ENCODE data around the gene NAA20. TPM values are rescaled to one million over a fixed set of nuclear protein-coding genes. Genes with fewer than 3 reads are reported as not detected.
"Not testable (repeated sequence)": the region's sequence is repeated elsewhere in the genome, so short reads cannot be mapped to it uniquely, and the experiment has no call there.

Gene NAA20
- total and polyA plus RNA-seq, 4 donors: 47.8 to 82.2 (median 67.2) TPM

DNA sequence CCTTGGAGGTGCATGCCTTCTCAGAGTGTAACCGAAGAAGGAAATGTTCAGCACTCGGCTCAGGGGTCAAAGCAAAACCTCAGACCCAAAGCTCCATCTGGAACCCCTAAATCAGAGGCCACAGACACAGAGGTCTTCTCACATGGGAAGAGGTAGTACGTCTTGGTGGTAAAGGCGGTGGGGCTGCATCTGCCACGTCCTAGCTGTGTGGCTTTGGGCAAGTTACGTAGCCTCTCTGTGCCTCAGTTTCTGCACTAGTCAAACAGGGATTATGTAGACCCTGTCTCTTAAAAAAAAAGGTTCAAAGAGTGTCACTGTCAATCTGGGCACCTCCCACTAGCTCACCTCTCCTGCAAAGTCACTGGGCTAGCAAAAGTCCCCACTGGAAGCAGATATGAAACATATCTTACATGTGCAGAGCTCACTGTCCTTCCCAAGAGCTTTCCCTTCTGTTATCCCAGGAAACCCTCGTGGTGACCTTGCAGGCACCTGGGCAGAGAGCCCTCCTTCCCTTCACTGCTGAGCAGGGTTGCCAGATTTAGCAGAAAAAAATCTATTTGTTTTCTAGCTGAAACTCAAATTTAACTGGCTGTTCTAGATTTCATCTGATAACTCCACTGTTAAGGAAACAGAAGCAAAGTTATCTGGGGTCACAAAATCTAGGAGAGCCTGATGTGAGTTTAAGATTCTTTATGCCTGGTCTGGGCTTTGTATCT lies 18.0 kb upstream of the NAA20 start:
- peaks cover 46% of the 10 kb centered on the region for H3K36me3 ChIP-seq (ENCODE audit: control insufficient read depth, insufficient read depth, low read length)
- H3K27me3 ChIP-seq (ENCODE audit: control insufficient read depth, insufficient read depth, low read length): no peaks in the 10 kb centered on the region
- H3K4me1 ChIP-seq (ENCODE audit: control insufficient read depth, insufficient read depth, low read length): peaks cover 5% of the 10 kb centered on the region
- no peak overlapping the region for H3K27ac ChIP-seq (ENCODE audit: low read depth, low read length)
- H3K4me3 ChIP-seq (ENCODE audit: low read depth, low read length): no peak overlapping the region
- no peaks in the 10 kb centered on the region for H3K9me3 ChIP-seq (ENCODE audit: control insufficient read depth, insufficient read depth, low read length)
- WGBS (ENCODE audit: insufficient coverage): 94% methylated on average over 7 of the region's 7 CpGs
- no peak for DNase-seq (ENCODE audit: low read depth in 4 of 6, low spot score in 6 of 6)

DNA sequence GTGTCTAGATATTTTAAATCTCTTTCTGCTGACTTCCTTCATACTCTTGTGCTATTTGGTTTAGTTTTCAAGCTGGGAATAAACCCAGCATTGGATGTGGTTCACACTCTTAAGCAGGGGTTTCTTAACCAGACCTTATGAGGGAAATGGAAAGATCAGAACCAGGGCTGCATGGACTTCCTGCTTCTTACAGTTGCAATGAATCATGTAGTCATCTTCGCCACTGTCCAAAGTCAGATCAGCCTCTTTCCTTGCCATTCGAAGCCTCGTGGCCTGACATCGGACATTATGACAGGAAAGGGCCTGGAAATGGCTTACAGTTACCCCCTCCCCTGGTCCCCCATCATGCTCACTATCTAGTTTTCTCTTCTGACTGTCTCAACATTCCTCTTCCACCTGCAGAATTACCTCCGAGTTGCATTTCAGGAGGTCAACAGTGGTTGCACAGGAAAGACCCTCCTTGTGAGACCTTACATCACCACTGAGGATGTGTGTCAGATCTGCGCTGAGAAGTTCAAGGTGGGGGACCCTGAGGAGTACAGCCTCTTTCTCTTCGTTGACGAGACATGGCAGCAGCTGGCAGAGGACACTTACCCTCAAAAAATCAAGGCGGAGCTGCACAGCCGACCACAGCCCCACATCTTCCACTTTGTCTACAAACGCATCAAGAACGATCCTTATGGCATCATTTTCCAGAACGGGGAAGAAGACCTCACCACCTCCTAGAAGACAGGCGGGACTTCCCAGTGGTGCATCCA lies 16.8 kb upstream of the NAA20 start:
- DNase-seq (ENCODE audit: low read depth in 4 of 6, low spot score in 6 of 6): no peak
- peaks cover 46% of the 10 kb centered on the region for H3K36me3 ChIP-seq (ENCODE audit: control insufficient read depth, insufficient read depth, low read length)
- no peak overlapping the region for H3K27ac ChIP-seq (ENCODE audit: low read depth, low read length)
- 90% methylated on average over 11 of the region's 14 CpGs for WGBS (ENCODE audit: insufficient coverage)
- H3K4me1 ChIP-seq (ENCODE audit: control insufficient read depth, insufficient read depth, low read length): peaks cover 3% of the 10 kb centered on the region
- H3K9me3 ChIP-seq (ENCODE audit: control insufficient read depth, insufficient read depth, low read length): no peaks in the 10 kb centered on the region
- H3K4me3 ChIP-seq (ENCODE audit: low read depth, low read length): no peak overlapping the region
- H3K27me3 ChIP-seq (ENCODE audit: control insufficient read depth, insufficient read depth, low read length): no peaks in the 10 kb centered on the region

DNA sequence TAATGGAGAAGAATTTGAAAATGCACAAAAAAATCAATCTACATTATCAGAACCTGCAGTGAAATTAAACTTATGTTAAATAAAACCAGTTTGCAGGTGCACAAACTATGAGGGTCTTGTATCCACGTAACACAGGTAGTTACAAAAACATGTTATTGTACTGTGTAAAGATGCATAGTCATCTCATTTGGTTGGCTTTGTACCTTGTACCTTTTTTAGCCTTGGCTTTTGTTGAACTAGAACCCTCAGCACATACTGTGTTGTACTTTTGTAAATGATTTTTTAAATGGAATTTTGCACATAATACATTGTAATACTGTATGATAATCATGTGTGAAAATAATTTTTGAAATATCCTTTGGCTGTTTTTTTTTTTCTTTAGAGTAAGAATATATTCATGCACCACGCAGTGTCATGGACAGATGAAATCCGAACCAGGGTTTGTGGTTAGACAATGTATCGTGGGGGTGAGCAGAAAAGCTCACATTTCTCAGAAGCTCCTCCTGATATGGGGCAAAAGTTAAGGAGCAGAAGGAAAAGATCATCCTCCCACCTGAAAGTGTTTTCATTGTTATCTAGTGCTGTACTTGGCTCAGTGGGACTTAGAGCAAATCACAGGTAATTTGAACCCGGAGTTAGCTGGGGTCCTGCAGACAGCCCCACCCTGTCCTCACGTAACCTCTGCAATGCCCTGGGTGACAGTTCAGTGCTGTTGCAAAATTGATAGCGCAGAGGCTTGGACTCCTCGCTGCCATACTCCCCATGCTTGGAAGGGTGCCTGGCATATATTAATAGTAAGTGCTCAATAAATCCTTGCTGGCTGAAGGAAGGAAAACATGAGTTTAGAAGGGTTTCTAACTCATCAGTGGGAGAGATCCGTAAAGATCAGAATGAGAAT lies 14.8 kb upstream of the NAA20 start:
- peaks cover 3% of the 10 kb centered on the region for H3K4me1 ChIP-seq (ENCODE audit: control insufficient read depth, insufficient read depth, low read length)
- 63% methylated on average over 5 of the region's 9 CpGs for WGBS (ENCODE audit: insufficient coverage)
- H3K9me3 ChIP-seq (ENCODE audit: control insufficient read depth, insufficient read depth, low read length): no peaks in the 10 kb centered on the region
- H3K36me3 ChIP-seq (ENCODE audit: control insufficient read depth, insufficient read depth, low read length): peaks cover 32% of the 10 kb centered on the region
- no peak for DNase-seq (ENCODE audit: low read depth in 4 of 6, low spot score in 6 of 6)
- no peak overlapping the region for H3K27ac ChIP-seq (ENCODE audit: low read depth, low read length)
- H3K4me3 ChIP-seq (ENCODE audit: low read depth, low read length): no peak overlapping the region
- H3K27me3 ChIP-seq (ENCODE audit: control insufficient read depth, insufficient read depth, low read length): no peaks in the 10 kb centered on the region

DNA sequence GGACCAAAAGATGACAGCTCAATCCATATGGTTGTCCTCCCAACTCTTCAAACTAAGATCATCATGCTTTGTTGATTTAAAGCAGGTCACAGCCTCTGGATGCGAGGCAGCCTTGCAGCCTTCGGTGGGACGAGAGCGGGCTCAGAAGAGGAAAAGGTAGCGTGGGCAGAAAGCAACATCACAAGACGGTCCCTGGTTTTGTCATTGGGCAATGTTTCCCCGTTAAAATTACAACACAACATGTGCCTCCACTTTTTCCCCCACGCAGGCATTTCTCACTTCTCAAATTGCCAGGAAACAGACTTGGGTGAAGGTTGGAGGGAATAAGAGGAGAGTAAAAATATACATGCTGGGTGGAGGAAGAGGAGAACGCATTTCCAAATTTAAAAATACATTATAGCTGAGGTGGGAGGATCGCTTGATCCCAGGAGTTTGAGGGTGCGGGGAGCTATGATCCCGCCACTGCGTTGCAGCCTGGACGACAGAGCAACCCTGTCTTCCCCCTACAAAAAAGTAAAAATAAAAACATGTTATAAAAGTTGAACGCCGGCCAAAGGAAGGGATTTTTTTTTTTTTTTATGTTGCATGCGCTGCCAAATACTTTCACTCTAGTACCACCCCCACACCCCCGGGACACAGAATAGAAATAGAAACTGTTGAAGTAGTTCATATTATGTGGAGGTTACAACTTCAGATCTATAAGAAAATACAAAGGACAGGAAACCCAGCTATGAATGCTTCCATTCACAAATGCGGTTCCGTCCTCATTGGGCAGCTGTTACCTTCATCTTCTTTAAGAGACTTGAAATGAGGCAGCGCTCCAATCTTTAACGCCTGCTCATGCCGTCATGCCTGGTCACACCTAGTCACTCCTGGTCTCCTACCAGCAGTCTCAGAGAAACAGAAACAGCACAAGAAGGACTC lies 13.9 kb upstream of the NAA20 start:
- Histone ChIP-seq H3K9me3 (ENCODE audit: control insufficient read depth, insufficient read depth, low read length) (no peaks in the 10 kb centered on the region), H3K36me3 (ENCODE audit: control insufficient read depth, insufficient read depth, low read length) (peaks cover 23% of the 10 kb centered on the region), H3K4me1 (ENCODE audit: control insufficient read depth, insufficient read depth, low read length) (peaks cover 3% of the 10 kb centered on the region), H3K4me3 (ENCODE audit: low read depth, low read length) (no peak overlapping the region), H3K27me3 (ENCODE audit: control insufficient read depth, insufficient read depth, low read length) (no peaks in the 10 kb centered on the region), H3K27ac (ENCODE audit: low read depth, low read length) (peak overlapping the region; percentile 30)
- DNase-seq (ENCODE audit: low read depth in 4 of 6, low spot score in 6 of 6): peak in 2 of 6 donors; percentile 15 to 68
- 61% methylated on average over 10 of the region's 23 CpGs for WGBS (ENCODE audit: insufficient coverage)

GRCh38 chr20:20003955-20004322 lies 13.2 kb upstream of the NAA20 start:
- not testable (repeated sequence) for H3K4me1 ChIP-seq (ENCODE audit: control insufficient read depth, insufficient read depth, low read length); DNase-seq (ENCODE audit: low read depth in 4 of 6, low spot score in 6 of 6); H3K4me3 ChIP-seq (ENCODE audit: low read depth, low read length); H3K9me3 ChIP-seq (ENCODE audit: control insufficient read depth, insufficient read depth, low read length); H3K27me3 ChIP-seq (ENCODE audit: control insufficient read depth, insufficient read depth, low read length)
- Histone ChIP-seq H3K36me3 (ENCODE audit: control insufficient read depth, insufficient read depth, low read length) (peaks cover 17% of the 10 kb centered on the region), H3K27ac (ENCODE audit: low read depth, low read length) (peak overlapping the region; percentile 30)
- WGBS (ENCODE audit: insufficient coverage): 91% methylated on average over 6 of the region's 6 CpGs

- Histone ChIP-seq H3K4me1 (ENCODE audit: control insufficient read depth, insufficient read depth, low read length) (peaks cover 7% of the 10 kb centered on the region), H3K4me3 (ENCODE audit: low read depth, low read length) (no peak overlapping the region), H3K27ac (ENCODE audit: low read depth, low read length) (no peak overlapping the region), H3K9me3 (ENCODE audit: control insufficient read depth, insufficient read depth, low read length) (no peaks in the 10 kb centered on the region), H3K27me3 (ENCODE audit: control insufficient read depth, insufficient read depth, low read length) (no peaks in the 10 kb centered on the region), H3K36me3 (ENCODE audit: control insufficient read depth, insufficient read depth, low read length) (peaks cover 11% of the 10 kb centered on the region)
- 50% methylated on average over 6 of the region's 7 CpGs for WGBS (ENCODE audit: insufficient coverage)
- DNase-seq (ENCODE audit: low read depth in 4 of 6, low spot score in 6 of 6): no peak
These were observed 11.8 kb upstream of the NAA20 start for GRCh38 chr20:20005342-20005741.

DNA sequence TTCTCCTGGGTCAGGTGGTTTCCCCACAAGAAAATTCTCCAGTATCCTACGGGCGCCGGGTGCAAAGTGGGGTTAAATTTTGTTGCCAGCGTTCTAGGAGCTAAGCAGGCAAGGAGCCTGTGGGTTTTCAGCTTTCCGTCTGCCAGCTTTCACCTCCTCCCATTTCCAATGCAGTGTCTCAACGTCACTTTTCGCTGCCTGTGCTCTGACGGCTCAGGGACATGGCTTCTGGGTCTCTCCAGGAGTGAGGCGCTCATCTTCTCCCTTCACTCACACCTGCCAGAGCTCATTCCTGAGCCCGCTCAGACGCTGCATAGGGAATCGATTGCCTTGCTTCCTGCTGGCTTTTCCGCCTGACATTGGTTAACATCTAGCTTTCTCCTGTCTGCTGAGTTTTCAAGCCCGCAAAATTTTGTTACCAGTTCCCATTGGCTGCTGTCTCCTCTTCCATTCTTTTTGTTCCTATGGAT lies 7.3 kb upstream of the NAA20 start:
- WGBS (ENCODE audit: insufficient coverage): 40% methylated on average over 13 of the region's 14 CpGs

GRCh38 chr20:20010639-20011500 lies 6.3 kb upstream of the NAA20 start:
- Histone ChIP-seq H3K27ac (ENCODE audit: low read depth, low read length) (peak overlapping the region; percentile 22), H3K36me3 (ENCODE audit: control insufficient read depth, insufficient read depth, low read length) (no peaks in the 10 kb centered on the region), H3K27me3 (ENCODE audit: control insufficient read depth, insufficient read depth, low read length) (no peaks in the 10 kb centered on the region), H3K9me3 (ENCODE audit: control insufficient read depth, insufficient read depth, low read length) (no peaks in the 10 kb centered on the region), H3K4me1 (ENCODE audit: control insufficient read depth, insufficient read depth, low read length) (peaks cover 4% of the 10 kb centered on the region), H3K4me3 (ENCODE audit: low read depth, low read length) (no peak overlapping the region)
- 78% methylated on average over 1 of the region's 4 CpGs for WGBS (ENCODE audit: insufficient coverage)
- DNase-seq (ENCODE audit: low read depth in 4 of 6, low spot score in 6 of 6): peak in 2 of 6 donors; percentile 51 to 67

More for the DNA sequence above, 7.3 kb upstream of the NAA20 start:
- H3K27me3 ChIP-seq (ENCODE audit: control insufficient read depth, insufficient read depth, low read length): no peaks in the 10 kb centered on the region
- peak in 2 of 6 donors; percentile 46 to 60 for DNase-seq (ENCODE audit: low read depth in 4 of 6, low spot score in 6 of 6)
- H3K4me3 ChIP-seq (ENCODE audit: low read depth, low read length): no peak overlapping the region
- H3K4me1 ChIP-seq (ENCODE audit: control insufficient read depth, insufficient read depth, low read length): peaks cover 7% of the 10 kb centered on the region
- no peak overlapping the region for H3K27ac ChIP-seq (ENCODE audit: low read depth, low read length)
- no peaks in the 10 kb centered on the region for H3K36me3 ChIP-seq (ENCODE audit: control insufficient read depth, insufficient read depth, low read length)
- no peaks in the 10 kb centered on the region for H3K9me3 ChIP-seq (ENCODE audit: control insufficient read depth, insufficient read depth, low read length)
